SK-N-SH (cell line): ENCODE data around the gene PIMREG. TPM values are rescaled to one million over a fixed set of nuclear protein-coding genes. Genes with fewer than 3 reads are reported as not detected.
A peak's percentile ranks its signal among the peaks of the same experiment; 100 is the strongest.

Source experiments
- CTCF ChIA-PET: fragments of 300-600, 350-600 bp; formaldehyde crosslinking; extraction: SDS; loops from one replicate; lab custom pipeline; 2021; lab: Yijun Ruan, JAX
- POLR2A ChIA-PET: fragments of 350-600 bp; sonication (Branson Sonifier 250); formaldehyde crosslinking; extraction: SDS; loops from one replicate; lab custom pipeline; 2020; ENCODE audit warnings: antibody characterized with exemption, inconsistent platforms; lab: Yijun Ruan, JAX
- DNase-seq: peaks from one replicate; pipeline ENCODE4 v3.0.0; 2012
- H2AFZ ChIP-seq: fragments of 200-600 bp; sonication (generic); 2 replicates; pipeline ENCODE4 v1.8.1; 2016; ENCODE audit warnings: antibody characterized with exemption, mild to moderate bottlenecking, low read depth
- H3F3A ChIP-seq: fragments of 200-600 bp; sonication (generic); replicated peaks from 2 replicates; pipeline ENCODE3; 2016; ENCODE audit warnings: antibody characterized with exemption, mild to moderate bottlenecking; ENCODE audit not compliant: insufficient read depth
- H3K27ac ChIP-seq, 2 experiments: fragments of 200-500 bp in 1 of 2; fragments of 200-600 bp in 1 of 2; sonication (Bioruptor generic) in 1 of 2; sonication (generic), shearing (Covaris generic) in 1 of 2; 2 replicates each; pipeline versions ENCODE4 v1.5.1 to v1.6.1; 2014 to 2016; ENCODE audit warnings: low read depth in 2 of 2, inconsistent platforms in 1 of 2, low read length in 1 of 2, mild to moderate bottlenecking in 1 of 2, mixed read lengths in 1 of 2
- H3K27me3 ChIP-seq: fragments of 200-600 bp; sonication (generic), shearing (Covaris generic); 2 replicates; pipeline ENCODE4 v1.6.1; 2016; ENCODE audit warnings: mixed run types; ENCODE audit not compliant: insufficient read depth
- H3K36me3 ChIP-seq, 2 experiments: fragments of 200-500 bp in 1 of 2; fragments of 200-600 bp in 1 of 2; sonication (Bioruptor generic) in 1 of 2; sonication (generic) in 1 of 2; replicated peaks in 1 of 2; 2 replicates each; pipeline versions ENCODE3 to v1.5.1; 2014 to 2016; ENCODE audit warnings: low read length in 1 of 2, mild to moderate bottlenecking in 1 of 2; ENCODE audit not compliant: insufficient read depth in 2 of 2, control insufficient read depth in 1 of 2
- H3K4me1 ChIP-seq, 2 experiments: fragments of 200-500 bp in 1 of 2; fragments of 200-600 bp in 1 of 2; sonication (Bioruptor generic) in 1 of 2; sonication (generic), shearing (Covaris generic) in 1 of 2; 2 replicates each; pipeline versions ENCODE4 v1.5.1 to v1.6.1; 2014 to 2016; ENCODE audit warnings: low read depth in 1 of 2, low read length in 1 of 2, mixed run types in 1 of 2; ENCODE audit not compliant: insufficient read depth in 2 of 2, control insufficient read depth in 1 of 2
- H3K4me2 ChIP-seq: fragments of 200-600 bp; sonication (generic), shearing (Covaris generic); 2 replicates; pipeline ENCODE4 v1.6.1; 2017; ENCODE audit warnings: mixed run types
- H3K4me3 ChIP-seq, 2 experiments: fragments of 200-500 bp in 1 of 2; fragments of 200-600 bp in 1 of 2; sonication (Bioruptor generic) in 1 of 2; sonication (generic), shearing (Covaris generic) in 1 of 2; 2 replicates each; pipeline versions ENCODE4 v1.5.1 to v1.8.1; 2014 to 2016; ENCODE audit warnings: low read depth in 2 of 2, inconsistent platforms in 1 of 2, low read length in 1 of 2, mild to moderate bottlenecking in 1 of 2, mixed read lengths in 1 of 2, moderate library complexity in 1 of 2
- H3K79me2 ChIP-seq: fragments of 200-600 bp; sonication (generic); 2 replicates; pipeline ENCODE4 v1.8.1; 2017; ENCODE audit warnings: mild to moderate bottlenecking; ENCODE audit not compliant: insufficient read depth
- H3K9ac ChIP-seq: fragments of 200-600 bp; sonication (generic); 2 replicates; pipeline ENCODE4 v1.6.1; 2017; ENCODE audit warnings: mixed run types
- H3K9me2 ChIP-seq: fragments of 200-600 bp; sonication (generic); 2 replicates; pipeline ENCODE4 v1.6.1; 2017; ENCODE audit warnings: mixed run types
- H3K9me3 ChIP-seq: fragments of 200-600 bp; sonication (generic); 2 replicates; pipeline ENCODE4 v1.6.1; 2017; ENCODE audit warnings: mixed run types, mild to moderate bottlenecking, moderate library complexity
- H4K20me1 ChIP-seq: fragments of 200-600 bp; sonication (generic); 2 replicates; pipeline ENCODE4 v1.6.1; 2017; ENCODE audit warnings: mild to moderate bottlenecking, mixed run types; ENCODE audit not compliant: insufficient read depth
- ELF1 ChIP-seq: IDR thresholded peaks from 2 replicates; pipeline ENCODE4 v1.4.0; 2012
- EZH2phosphoT487 ChIP-seq: fragments of 200-600 bp; sonication (generic); IDR thresholded peaks from 2 replicates; pipeline ENCODE4 v1.6.1; 2017; ENCODE audit warnings: low read depth, mixed run types, mild to moderate bottlenecking, antibody characterized with exemption, moderate library complexity, borderline replicate concordance
- FOXJ3 ChIP-seq: sonication (generic); formaldehyde crosslinking; IDR thresholded peaks from 2 replicates; pipeline ENCODE4 v1.5.1; 2020; ENCODE audit warnings: mild to moderate bottlenecking, missing genetic modification reagents
- GABPA ChIP-seq: IDR thresholded peaks from 2 replicates; pipeline ENCODE4 v1.4.0; 2012; ENCODE audit warnings: low read depth, mild to moderate bottlenecking
- GATA2 ChIP-seq: sonication (generic); formaldehyde crosslinking; IDR thresholded peaks from 2 replicates; pipeline ENCODE4 v1.5.0; 2020; ENCODE audit warnings: mild to moderate bottlenecking, missing genetic modification reagents
- IRF3 ChIP-seq: fragments of 150-350 bp; IDR thresholded peaks from 2 replicates; pipeline ENCODE4 v1.6.1; 2016; ENCODE audit warnings: mild to moderate bottlenecking, low read depth, low read length
- MAX ChIP-seq: IDR thresholded peaks from 2 replicates; pipeline ENCODE4 v1.4.0; 2012; ENCODE audit warnings: low read depth
- MXI1 ChIP-seq: IDR thresholded peaks from 2 replicates; pipeline ENCODE4 v1.6.1; 2012; ENCODE audit warnings: mild to moderate bottlenecking, low read depth, low read length, improper control_type of control experiment
- NFIC ChIP-seq: IDR thresholded peaks from 2 replicates; pipeline ENCODE4 v1.4.0; 2012; ENCODE audit warnings: borderline replicate concordance
- NRF1 ChIP-seq: IDR thresholded peaks from 2 replicates; pipeline ENCODE4 v1.6.1; 2012; ENCODE audit warnings: low read depth, mild to moderate bottlenecking, low read length
- PBX3 ChIP-seq: IDR thresholded peaks from 2 replicates; pipeline ENCODE4; 2012
- POLR2AphosphoS5 ChIP-seq: IDR thresholded peaks from 2 replicates; pipeline ENCODE4 v1.6.1; 2012; ENCODE audit warnings: low read depth, low read length
- RAD21 ChIP-seq: IDR thresholded peaks from 2 replicates; pipeline ENCODE4 v1.6.1; 2012; ENCODE audit warnings: mild to moderate bottlenecking, low read length
- RCOR1 ChIP-seq: fragments of 150-350 bp; IDR thresholded peaks from 2 replicates; pipeline ENCODE4 v1.6.1; 2017; ENCODE audit warnings: antibody characterized with exemption, low read length
- RFX5 ChIP-seq: IDR thresholded peaks from 2 replicates; pipeline ENCODE4 v1.6.1; 2012; ENCODE audit warnings: mild to moderate bottlenecking, improper control_type of control experiment, low read length
- RXRA ChIP-seq: IDR thresholded peaks from 2 replicates; pipeline ENCODE4 v1.4.0; 2012; ENCODE audit warnings: low read depth, mild to moderate bottlenecking, borderline replicate concordance
- SMC3 ChIP-seq: IDR thresholded peaks from 2 replicates; pipeline ENCODE4 v1.6.1; 2012; ENCODE audit warnings: low read depth, low read length, improper control_type of control experiment
- TCF12 ChIP-seq: IDR thresholded peaks from 2 replicates; pipeline ENCODE4 v1.4.0; 2012
- TEAD4 ChIP-seq: IDR thresholded peaks from 2 replicates; pipeline ENCODE4 v1.4.0; 2012; ENCODE audit warnings: mild to moderate bottlenecking, borderline replicate concordance; ENCODE audit not compliant: insufficient read depth
- WGBS: methylation state at CpG from one replicate; pipeline ENCODE4 v1.1.6; 2017; ENCODE audit warnings: low lambda C conversion rate; 5-methylcytosine and 5-hydroxymethylcytosine counted together
- polyA plus RNA-seq, 3 experiments: library from polyadenylated mRNA; depleted of rRNA; stranded (reverse); fragments of >200 nt; gene quantifications; 2 replicates each; pipeline ENCODE4 v1.2.3, GENCODE V29; 2012
- TF ChIP-seq, protein P1 (sequence below): IDR thresholded peaks from 2 replicates; pipeline ENCODE4 v1.4.0; 2012; ENCODE audit warnings: low read depth, borderline replicate concordance
- TF ChIP-seq, protein P2 (sequence below): IDR thresholded peaks from 2 replicates; pipeline ENCODE4 v1.4.0; 2012; ENCODE audit warnings: low read depth, borderline replicate concordance
- TF ChIP-seq, protein P3 (sequence below): fragments of 200-600 bp; sonication (generic); IDR thresholded peaks from 2 replicates; pipeline ENCODE4 v1.6.1; 2017; ENCODE audit warnings: antibody characterized with exemption, mild to moderate bottlenecking, moderate library complexity

PIMREG gene
- polyA plus RNA-seq, 1 of the 3 experiments (the other 2 are of a cell fraction): 19.6 TPM

GRCh38 chr17:6435051-6435450, 9.2 kb upstream of the PIMREG start, which contains the start of gene AIPL1:
Gene AIPL1 (minus strand): TSS chr17:6435121. CDS start chr17:6435104, 17 bp downstream.
- Histone ChIP-seq H4K20me1 (no peaks in the 10 kb centered on the region), H3K36me3 (no peaks in the 10 kb centered on the region), H2AFZ (no peak within 1 kb of the TSS), H3K27ac (no peak within 1 kb of the TSS), H3K9ac (no peak within 1 kb of the TSS), H3K9me2 (no peaks in the 10 kb centered on the region), H3K4me2 (no peak within 1 kb of the TSS), H3K27me3 (peaks cover 15% of the 10 kb centered on the region; the same call in 1 of the 2 replicates), H3K4me3 (no peak within 1 kb of the TSS; a peak in 1 of 4 replicates), H3F3A (no peaks in the 10 kb centered on the region), H3K4me1 (no peaks in the 10 kb centered on the region), H3K9me3 (peaks cover 5% of the 10 kb centered on the region; the same call in 1 of the 2 replicates), H3K79me2 (no peaks in the 10 kb centered on the region)
- 74% methylated on average over 7 of the region's 16 CpGs for WGBS
- TF ChIP-seq RXRA (no peak), EZH2phosphoT487 (no peak), MAX (no peak)
- no peak for DNase-seq
- ChIA-PET POLR2A (no interaction called here), CTCF (interaction anchor here (1.1 to 2.7 kb wide), 10 partner anchors 8 to 843 kb away, joined by 3 to 19 read pairs (median 5); no protein-coding TSS in a partner anchor)

DNA sequence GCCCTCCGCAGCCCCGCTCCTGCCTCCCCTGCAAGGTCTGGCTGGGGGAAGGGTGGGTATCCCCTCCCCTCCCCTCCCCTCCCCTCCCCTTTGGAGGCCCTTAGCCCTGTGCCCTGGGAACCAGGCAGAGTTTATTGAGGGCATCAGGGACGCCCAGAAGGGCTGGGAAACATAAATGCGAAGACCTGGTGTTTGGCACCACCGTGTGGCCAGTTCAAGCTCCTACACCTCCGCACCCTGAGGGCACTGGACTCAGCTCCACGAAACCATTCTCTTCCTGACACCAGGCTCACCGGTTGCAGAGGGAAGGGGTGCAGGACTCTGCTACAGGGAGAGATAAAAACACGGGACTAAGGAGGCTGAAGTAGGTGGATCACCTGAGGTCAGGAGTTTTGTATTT, 8.3 kb upstream of the PIMREG start:
- no peaks in the 10 kb centered on the region for H3K4me1 ChIP-seq
- H3K27ac ChIP-seq: no peak overlapping the region
- ChIA-PET POLR2A (no interaction called here), CTCF (interaction anchor here (0.6 to 2.7 kb wide), 22 partner anchors 9 to 931 kb away, joined by 3 to 19 read pairs (median 4); partner anchors contain the start of genes NLRP1 and PIMREG)
- H3K9me3 ChIP-seq: no peaks in the 10 kb centered on the region
- peak; percentile 84 for DNase-seq
- H3K27me3 ChIP-seq: peaks cover 15% of the 10 kb centered on the region; the same call in 1 of the 2 replicates
- H4K20me1 ChIP-seq: no peaks in the 10 kb centered on the region
- WGBS: 21% methylated on average over 8 of the region's 9 CpGs
- H3K9me2 ChIP-seq: no peaks in the 10 kb centered on the region
- no peak overlapping the region; a peak in 1 of 4 replicates for H3K4me3 ChIP-seq
- H3F3A ChIP-seq: no peaks in the 10 kb centered on the region
- H3K4me2 ChIP-seq: no peak overlapping the region
- no peaks in the 10 kb centered on the region for H3K36me3 ChIP-seq
- H3K79me2 ChIP-seq: no peaks in the 10 kb centered on the region
- H2AFZ ChIP-seq: no peak overlapping the region
- H3K9ac ChIP-seq: no peak overlapping the region
- no peak for TF ChIP-seq ELF1
- no peak for TF ChIP-seq FOXJ3
- TF ChIP-seq NFIC: no peak
- TF ChIP-seq TCF12: no peak
- peak; percentile 60; the same call in 1 of the 2 replicates for TF ChIP-seq SMC3
- no peak for TF ChIP-seq PBX3
- TF ChIP-seq, protein P1, sequence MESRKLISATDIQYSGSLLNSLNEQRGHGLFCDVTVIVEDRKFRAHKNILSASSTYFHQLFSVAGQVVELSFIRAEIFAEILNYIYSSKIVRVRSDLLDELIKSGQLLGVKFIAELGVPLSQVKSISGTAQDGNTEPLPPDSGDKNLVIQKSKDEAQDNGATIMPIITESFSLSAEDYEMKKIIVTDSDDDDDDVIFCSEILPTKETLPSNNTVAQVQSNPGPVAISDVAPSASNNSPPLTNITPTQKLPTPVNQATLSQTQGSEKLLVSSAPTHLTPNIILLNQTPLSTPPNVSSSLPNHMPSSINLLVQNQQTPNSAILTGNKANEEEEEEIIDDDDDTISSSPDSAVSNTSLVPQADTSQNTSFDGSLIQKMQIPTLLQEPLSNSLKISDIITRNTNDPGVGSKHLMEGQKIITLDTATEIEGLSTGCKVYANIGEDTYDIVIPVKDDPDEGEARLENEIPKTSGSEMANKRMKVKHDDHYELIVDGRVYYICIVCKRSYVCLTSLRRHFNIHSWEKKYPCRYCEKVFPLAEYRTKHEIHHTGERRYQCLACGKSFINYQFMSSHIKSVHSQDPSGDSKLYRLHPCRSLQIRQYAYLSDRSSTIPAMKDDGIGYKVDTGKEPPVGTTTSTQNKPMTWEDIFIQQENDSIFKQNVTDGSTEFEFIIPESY: no peak
- no peak for TF ChIP-seq NRF1
- TF ChIP-seq GABPA: no peak
- no peak for TF ChIP-seq POLR2AphosphoS5
- TF ChIP-seq, protein P2, sequence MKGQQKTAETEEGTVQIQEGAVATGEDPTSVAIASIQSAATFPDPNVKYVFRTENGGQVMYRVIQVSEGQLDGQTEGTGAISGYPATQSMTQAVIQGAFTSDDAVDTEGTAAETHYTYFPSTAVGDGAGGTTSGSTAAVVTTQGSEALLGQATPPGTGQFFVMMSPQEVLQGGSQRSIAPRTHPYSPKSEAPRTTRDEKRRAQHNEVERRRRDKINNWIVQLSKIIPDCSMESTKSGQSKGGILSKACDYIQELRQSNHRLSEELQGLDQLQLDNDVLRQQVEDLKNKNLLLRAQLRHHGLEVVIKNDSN: no peak
- no peak for TF ChIP-seq IRF3
- TF ChIP-seq MXI1: no peak
- no peak for TF ChIP-seq RCOR1
- no peak for TF ChIP-seq GATA2 (CRISPR knock-in tag)
- TF ChIP-seq, protein P3, sequence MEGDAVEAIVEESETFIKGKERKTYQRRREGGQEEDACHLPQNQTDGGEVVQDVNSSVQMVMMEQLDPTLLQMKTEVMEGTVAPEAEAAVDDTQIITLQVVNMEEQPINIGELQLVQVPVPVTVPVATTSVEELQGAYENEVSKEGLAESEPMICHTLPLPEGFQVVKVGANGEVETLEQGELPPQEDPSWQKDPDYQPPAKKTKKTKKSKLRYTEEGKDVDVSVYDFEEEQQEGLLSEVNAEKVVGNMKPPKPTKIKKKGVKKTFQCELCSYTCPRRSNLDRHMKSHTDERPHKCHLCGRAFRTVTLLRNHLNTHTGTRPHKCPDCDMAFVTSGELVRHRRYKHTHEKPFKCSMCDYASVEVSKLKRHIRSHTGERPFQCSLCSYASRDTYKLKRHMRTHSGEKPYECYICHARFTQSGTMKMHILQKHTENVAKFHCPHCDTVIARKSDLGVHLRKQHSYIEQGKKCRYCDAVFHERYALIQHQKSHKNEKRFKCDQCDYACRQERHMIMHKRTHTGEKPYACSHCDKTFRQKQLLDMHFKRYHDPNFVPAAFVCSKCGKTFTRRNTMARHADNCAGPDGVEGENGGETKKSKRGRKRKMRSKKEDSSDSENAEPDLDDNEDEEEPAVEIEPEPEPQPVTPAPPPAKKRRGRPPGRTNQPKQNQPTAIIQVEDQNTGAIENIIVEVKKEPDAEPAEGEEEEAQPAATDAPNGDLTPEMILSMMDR: peak; percentile 74
- TF ChIP-seq RAD21: peak; percentile 82
- TF ChIP-seq TEAD4: no peak
- no peak for TF ChIP-seq RFX5
